Endothelial cell of umbilical vein (primary cell): ENCODE measurements around the gene SIKE1. TPM values are rescaled to one million over a fixed set of nuclear protein-coding genes. Genes with fewer than 3 reads are reported as not detected.
"Not testable (repeated sequence)": the region's sequence is repeated elsewhere in the genome, so short reads cannot be mapped to it uniquely, and the experiment has no call there.

Experiments used
- BruUV-seq: library from RNA; stranded (reverse); fragments of 400-500 nt; replicated peaks from 2 replicates; lab custom pipeline; 2021; lab: Mats Ljungman, UMichigan
- CTCF ChIA-PET: fragments of 300-600, 350-600 bp; sonication (Branson Sonifier 250); formaldehyde crosslinking; loops from one replicate; lab custom pipeline; 2021; ENCODE audit warnings: antibody characterized with exemption, inconsistent platforms; lab: Charles Lee
- POLR2A ChIA-PET: fragments of 300-600, 350-600 bp; sonication (Branson Sonifier 250); formaldehyde crosslinking; loops from one replicate; lab custom pipeline; 2021; ENCODE audit warnings: antibody characterized with exemption, inconsistent platforms; lab: Charles Lee
- DNase-seq: peaks from one replicate; pipeline ENCODE4 v3.0.0-alpha.2; 2011; ENCODE audit warnings: low read depth, low spot score
- FAIRE-seq: peaks from 2 replicates; lab custom pipeline; 2011; peaks lifted over from hg19 to GRCh38; lab: Jason Lieb, UNC
- H2AFZ ChIP-seq: 2 replicates; pipeline ENCODE4 v1.6.0; 2012; ENCODE audit warnings: low read depth, low read length, control low read depth, inconsistent platforms
- H3K27ac ChIP-seq: 2 replicates; pipeline ENCODE4 v1.5.1; 2011; ENCODE audit warnings: low read depth, mild to moderate bottlenecking, control low read depth, low read length, moderate library complexity; ENCODE audit not compliant: insufficient read depth
- H3K27me3 ChIP-seq, 2 experiments: 2 replicates each; pipeline versions ENCODE4 v1.6.0 to v1.6.1; 2011; ENCODE audit warnings: low read length in 2 of 2, mixed read lengths in 1 of 2; ENCODE audit not compliant: control insufficient read depth in 2 of 2, insufficient read depth in 2 of 2
- H3K36me3 ChIP-seq, 2 experiments: 2 replicates in 1 of 2; 3 replicates in 1 of 2; pipeline ENCODE4 v1.5.1; 2011; ENCODE audit warnings: low read length in 2 of 2, mild to moderate bottlenecking in 1 of 2, moderate library complexity in 1 of 2; ENCODE audit not compliant: control insufficient read depth in 2 of 2, insufficient read depth in 2 of 2; ENCODE audit errors: extremely low read depth in 1 of 2
- H3K4me1 ChIP-seq: 3 replicates; pipeline ENCODE4 v1.5.1; 2011; ENCODE audit warnings: mild to moderate bottlenecking, low read length; ENCODE audit not compliant: control insufficient read depth, insufficient read depth; ENCODE audit errors: extremely low read depth
- H3K4me2 ChIP-seq: 2 replicates; pipeline ENCODE4 v1.6.1; 2011; ENCODE audit warnings: low read length, control low read depth, mixed read lengths; ENCODE audit not compliant: insufficient read depth
- H3K4me3 ChIP-seq, 3 experiments: fragments of 200-600 bp in 1 of 3; sonication (generic), shearing (Covaris generic) in 1 of 3; replicated peaks in 1 of 3; 2 replicates each; pipeline ENCODE4 v1.5.1; 2011 to 2016; ENCODE audit warnings: control low read depth in 3 of 3, low read length in 3 of 3, mild to moderate bottlenecking in 2 of 3, inconsistent platforms in 1 of 3, low read depth in 1 of 3, moderate library complexity in 1 of 3; ENCODE audit not compliant: insufficient read depth in 1 of 3
- H3K79me2 ChIP-seq: 2 replicates; pipeline ENCODE4 v1.6.0; 2012; ENCODE audit warnings: low read length, inconsistent platforms; ENCODE audit not compliant: control insufficient read depth, insufficient read depth
- H3K9ac ChIP-seq: replicated peaks from 2 replicates; pipeline ENCODE3; 2011; ENCODE audit warnings: low read length, control low read depth; ENCODE audit not compliant: insufficient read depth; ENCODE audit errors: extremely low read depth
- H3K9me1 ChIP-seq: replicated peaks from 3 replicates; pipeline ENCODE4 v1.6.0; 2011; ENCODE audit warnings: mild to moderate bottlenecking, low read length; ENCODE audit not compliant: control insufficient read depth, insufficient read depth; ENCODE audit errors: extremely low read depth
- H3K9me3 ChIP-seq: replicated peaks from 2 replicates; pipeline ENCODE4 v1.5.1; 2012; ENCODE audit warnings: low read length, inconsistent platforms; ENCODE audit not compliant: control insufficient read depth, insufficient read depth
- H4K20me1 ChIP-seq: replicated peaks from 2 replicates; pipeline ENCODE3; 2011; ENCODE audit warnings: mild to moderate bottlenecking, low read length; ENCODE audit not compliant: control insufficient read depth, insufficient read depth; ENCODE audit errors: extremely low read depth
- EZH2 ChIP-seq: IDR thresholded peaks from 2 replicates; pipeline ENCODE4 v1.6.1; 2012; ENCODE audit warnings: borderline replicate concordance, low read depth, mild to moderate bottlenecking, moderate library complexity, low read length, inconsistent platforms; ENCODE audit not compliant: severe bottlenecking
- FOS ChIP-seq: IDR thresholded peaks from 2 replicates; pipeline ENCODE4 v1.6.1; 2011; ENCODE audit warnings: mild to moderate bottlenecking, low read length, moderate library complexity, borderline replicate concordance; ENCODE audit not compliant: insufficient read depth
- GATA2 ChIP-seq: IDR thresholded peaks from 2 replicates; pipeline ENCODE4 v1.7.0; 2011; ENCODE audit warnings: low read depth, mild to moderate bottlenecking, moderate library complexity, mixed read lengths, low read length; ENCODE audit not compliant: insufficient read length, insufficient read depth
- JUN ChIP-seq: IDR thresholded peaks from 2 replicates; pipeline ENCODE4 v1.6.1; 2011; ENCODE audit warnings: borderline replicate concordance, low read depth; ENCODE audit not compliant: insufficient read length, insufficient read depth
- MYC ChIP-seq: IDR thresholded peaks from one replicate; pipeline ENCODE4 v1.6.1; 2011; ENCODE audit warnings: mild to moderate bottlenecking, low read depth, low read length
- POLR2A ChIP-seq: IDR thresholded peaks from 2 replicates; pipeline ENCODE4 v1.6.1; 2012; ENCODE audit warnings: low read depth, mild to moderate bottlenecking, control low read depth, low read length
- POLR2AphosphoS5 ChIP-seq: IDR thresholded peaks from 2 replicates; pipeline ENCODE4 v1.6.1; 2012; ENCODE audit warnings: low read depth, mild to moderate bottlenecking, control low read depth, low read length, moderate library complexity; ENCODE audit not compliant: insufficient read depth
- dilution Hi-C: fragments of 300-500 bp; cut with MboI; formaldehyde crosslinking; loops from one replicate; pipeline ENCODE4 v1.15.0; 2019; ENCODE audit warnings: low sequenced_read_pairs; ENCODE audit not compliant: extremely low pct_ligation_motif_present
- intact Hi-C: fragments of 100-400 bp; cut with micrococcal nuclease; formaldehyde crosslinking; loops from one replicate; pipeline ENCODE4 v1.10.0; 2022
- polyA plus RNA-seq, 4 experiments: library from polyadenylated mRNA; depleted of rRNA in 3 of 4; stranded (reverse) in 3 of 4; unstranded in 1 of 4; fragments of >200 nt; gene quantifications; 2 replicates each; pipeline versions ENCODE4 v1.2.1 to v1.2.3, GENCODE V29; 2011 to 2012; ENCODE audit warnings: missing spikeins in 1 of 4
- total RNA-seq: library from RNA; stranded (reverse); gene quantifications from 2 replicates; pipeline ENCODE4 v1.2.3, GENCODE V29; 2021
- TF ChIP-seq, protein P1 (sequence below), 2 donors: IDR thresholded peaks; 1 replicate in 1 of 2; 2 replicates in 1 of 2; pipeline ENCODE4 v1.5.1; 2011; ENCODE audit warnings: low read length in 2 of 2, mild to moderate bottlenecking in 2 of 2, moderate library complexity in 2 of 2, control low read depth in 1 of 2, inconsistent platforms in 1 of 2, low read depth in 1 of 2; ENCODE audit not compliant: insufficient read depth in 1 of 2; ENCODE audit errors: extremely low read depth in 1 of 2
- TF ChIP-seq, protein P2 (sequence below): IDR thresholded peaks from 2 replicates; pipeline ENCODE4 v1.6.1; 2011; ENCODE audit not compliant: insufficient read depth, insufficient read length

The SIKE1 gene
- total and polyA plus RNA-seq, 2 donors (not counting 3 experiments of a cell fraction or from before 2014, with no cell fraction given), result 16.3 to 46.6 TPM

DNA sequence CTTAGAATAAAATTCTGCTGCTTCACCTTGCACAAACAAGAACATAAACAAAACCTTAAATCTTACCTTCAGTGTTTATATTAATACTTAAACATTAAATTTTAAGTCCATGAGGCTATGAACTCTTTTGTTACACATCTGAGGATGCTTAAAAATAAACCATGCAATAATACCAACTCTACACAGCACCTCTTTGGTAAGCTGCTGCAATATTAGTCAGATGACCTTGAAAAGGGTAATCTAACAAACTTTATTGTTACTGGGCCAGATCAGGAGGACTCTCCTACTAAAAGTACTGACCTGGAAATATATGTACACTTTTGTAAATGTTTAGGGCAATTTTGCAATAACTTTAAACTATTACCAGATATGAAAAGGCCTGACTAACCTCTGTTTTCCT, 763 bp downstream of the SIKE1 start:
- no peaks in the 10 kb centered on the region for H3K9me1 ChIP-seq
- H2AFZ ChIP-seq, result peak overlapping the region; percentile 78
- H3K36me3 ChIP-seq, result peaks cover 6 to 9% of the 10 kb centered on the region in 2 experiments
- H3K4me2 ChIP-seq, result peak overlapping the region; percentile 97
- peaks cover 9% of the 10 kb centered on the region for H3K4me1 ChIP-seq
- dilution Hi-C loops, result no loop called here
- CTCF ChIA-PET, result no interaction called here
- H3K27me3 ChIP-seq, result peaks cover 5% of the 10 kb centered on the region in 2 experiments
- FAIRE-seq (no peak), DNase-seq (no peak)
- POLR2A ChIA-PET, result interaction anchor here (0.7 kb wide), 1 partner anchor 21 kb away, joined by 3 read pairs; no protein-coding TSS in a partner anchor
- no peaks in the 10 kb centered on the region for H4K20me1 ChIP-seq
- no TSS peak for BruUV-seq
- no peaks in the 10 kb centered on the region for H3K9me3 ChIP-seq
- intact Hi-C loops, result loop anchor here (1.0 to 2.0 kb wide), 2 partner anchors 22 to 63 kb away; partner anchors contain the start of genes CSDE1 and NRAS
- peak overlapping the region; percentile 62 for H3K27ac ChIP-seq
- H3K4me3 ChIP-seq, result peak overlapping the region; percentile 64 to 87 (median 84)
- peak overlapping the region; percentile 79 for H3K9ac ChIP-seq
- TF ChIP-seq GATA2 (no peak), POLR2AphosphoS5 (no peak), MYC (no peak), POLR2A (no peak), EZH2 (no peak), FOS (no peak), JUN (no peak)
- TF ChIP-seq, protein P1, sequence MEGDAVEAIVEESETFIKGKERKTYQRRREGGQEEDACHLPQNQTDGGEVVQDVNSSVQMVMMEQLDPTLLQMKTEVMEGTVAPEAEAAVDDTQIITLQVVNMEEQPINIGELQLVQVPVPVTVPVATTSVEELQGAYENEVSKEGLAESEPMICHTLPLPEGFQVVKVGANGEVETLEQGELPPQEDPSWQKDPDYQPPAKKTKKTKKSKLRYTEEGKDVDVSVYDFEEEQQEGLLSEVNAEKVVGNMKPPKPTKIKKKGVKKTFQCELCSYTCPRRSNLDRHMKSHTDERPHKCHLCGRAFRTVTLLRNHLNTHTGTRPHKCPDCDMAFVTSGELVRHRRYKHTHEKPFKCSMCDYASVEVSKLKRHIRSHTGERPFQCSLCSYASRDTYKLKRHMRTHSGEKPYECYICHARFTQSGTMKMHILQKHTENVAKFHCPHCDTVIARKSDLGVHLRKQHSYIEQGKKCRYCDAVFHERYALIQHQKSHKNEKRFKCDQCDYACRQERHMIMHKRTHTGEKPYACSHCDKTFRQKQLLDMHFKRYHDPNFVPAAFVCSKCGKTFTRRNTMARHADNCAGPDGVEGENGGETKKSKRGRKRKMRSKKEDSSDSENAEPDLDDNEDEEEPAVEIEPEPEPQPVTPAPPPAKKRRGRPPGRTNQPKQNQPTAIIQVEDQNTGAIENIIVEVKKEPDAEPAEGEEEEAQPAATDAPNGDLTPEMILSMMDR (IDR thresholded peaks at IDR 0.05; ENCODE audit: extremely low read depth in 1 of 2, insufficient read depth in 1 of 2, low read depth in 1 of 2, low read length in 2 of 2), result no peak
- TF ChIP-seq, protein P2, sequence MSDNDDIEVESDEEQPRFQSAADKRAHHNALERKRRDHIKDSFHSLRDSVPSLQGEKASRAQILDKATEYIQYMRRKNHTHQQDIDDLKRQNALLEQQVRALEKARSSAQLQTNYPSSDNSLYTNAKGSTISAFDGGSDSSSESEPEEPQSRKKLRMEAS, result no peak
- H3K79me2 ChIP-seq, result peaks cover 13% of the 10 kb centered on the region

DNA sequence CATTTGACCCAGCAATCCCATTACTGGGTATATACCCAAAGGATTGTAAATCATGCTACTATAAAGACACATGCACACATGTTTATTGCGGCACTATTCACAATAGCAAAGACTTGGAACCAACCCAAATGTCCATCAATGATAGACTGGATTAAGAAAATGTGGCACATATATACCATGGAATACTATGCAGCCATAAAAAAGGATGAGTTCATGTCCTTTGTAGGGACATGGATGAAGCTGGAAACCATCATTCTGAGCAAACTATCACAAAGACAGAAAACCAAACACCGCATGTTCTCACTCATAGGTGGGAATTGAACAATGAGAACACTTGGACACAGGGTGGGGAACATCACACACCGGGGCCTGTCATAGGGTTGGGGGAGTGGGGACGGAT, 3.8 kb downstream of the SIKE1 start:
- intact Hi-C loops, BruUV-seq: not testable (repeated sequence)

More for the DNA sequence above, 3.8 kb downstream of the SIKE1 start:
- H3K9ac ChIP-seq, H3K4me2 ChIP-seq, DNase-seq, H3K9me1 ChIP-seq, H3K36me3 ChIP-seq, H3K9me3 ChIP-seq, H4K20me1 ChIP-seq, H3K4me3 ChIP-seq, H3K27ac ChIP-seq, FAIRE-seq, H2AFZ ChIP-seq, dilution Hi-C loops, POLR2A ChIA-PET, CTCF ChIA-PET, H3K27me3 ChIP-seq, H3K4me1 ChIP-seq: not testable (repeated sequence)
- peaks cover 13% of the 10 kb centered on the region for H3K79me2 ChIP-seq
